ENCODE data around the gene ARHGEF28. TPM values are rescaled to one million over a fixed set of nuclear protein-coding genes. Genes with fewer than 3 reads are reported as not detected.
A peak's percentile ranks its signal among the peaks of the same experiment; 100 is the strongest.

The ARHGEF28 gene
- total RNA-seq, 2 donors from 2014 or later = 7.6 to 8.0 TPM

DNA sequence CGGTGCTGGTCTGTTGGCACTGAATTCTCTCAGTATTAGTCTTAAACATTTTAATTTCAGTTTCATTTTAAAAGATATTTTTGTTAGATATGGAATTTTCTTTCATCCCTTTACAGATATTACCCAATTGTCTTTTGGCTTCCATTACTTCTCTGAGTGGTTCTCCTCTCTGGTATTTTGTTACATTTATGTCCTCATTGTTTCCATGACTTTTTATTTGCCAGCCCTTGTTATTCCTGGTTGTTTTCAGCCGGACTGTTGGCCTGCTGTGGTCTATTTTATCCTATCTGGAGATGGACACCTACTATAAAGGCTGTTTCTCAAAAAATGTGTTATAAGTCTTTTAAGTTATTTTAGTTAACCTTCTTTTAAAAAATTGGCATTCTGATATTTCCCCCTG, 117.2 kb downstream of the ARHGEF28 start:
- no peak for DNase-seq
- no peaks in the 10 kb centered on the region for H3K27me3 ChIP-seq
- peaks cover 6% of the 10 kb centered on the region for H3K4me1 ChIP-seq
- no peak overlapping the region for H3K4me3 ChIP-seq
- no peaks in the 10 kb centered on the region for H3K36me3 ChIP-seq
- no peaks in the 10 kb centered on the region for H3K9me3 ChIP-seq
- TF ChIP-seq, protein P1, sequence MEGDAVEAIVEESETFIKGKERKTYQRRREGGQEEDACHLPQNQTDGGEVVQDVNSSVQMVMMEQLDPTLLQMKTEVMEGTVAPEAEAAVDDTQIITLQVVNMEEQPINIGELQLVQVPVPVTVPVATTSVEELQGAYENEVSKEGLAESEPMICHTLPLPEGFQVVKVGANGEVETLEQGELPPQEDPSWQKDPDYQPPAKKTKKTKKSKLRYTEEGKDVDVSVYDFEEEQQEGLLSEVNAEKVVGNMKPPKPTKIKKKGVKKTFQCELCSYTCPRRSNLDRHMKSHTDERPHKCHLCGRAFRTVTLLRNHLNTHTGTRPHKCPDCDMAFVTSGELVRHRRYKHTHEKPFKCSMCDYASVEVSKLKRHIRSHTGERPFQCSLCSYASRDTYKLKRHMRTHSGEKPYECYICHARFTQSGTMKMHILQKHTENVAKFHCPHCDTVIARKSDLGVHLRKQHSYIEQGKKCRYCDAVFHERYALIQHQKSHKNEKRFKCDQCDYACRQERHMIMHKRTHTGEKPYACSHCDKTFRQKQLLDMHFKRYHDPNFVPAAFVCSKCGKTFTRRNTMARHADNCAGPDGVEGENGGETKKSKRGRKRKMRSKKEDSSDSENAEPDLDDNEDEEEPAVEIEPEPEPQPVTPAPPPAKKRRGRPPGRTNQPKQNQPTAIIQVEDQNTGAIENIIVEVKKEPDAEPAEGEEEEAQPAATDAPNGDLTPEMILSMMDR (IDR thresholded peaks at IDR 0.05) = no peak
- H3K9ac ChIP-seq (ENCODE audit: low read depth in 2 of 2, low read length in 2 of 2) = no peak overlapping the region
- intact Hi-C loops (cut with DNase I) = no loop called here
- no peak overlapping the region for H3K27ac ChIP-seq

DNA sequence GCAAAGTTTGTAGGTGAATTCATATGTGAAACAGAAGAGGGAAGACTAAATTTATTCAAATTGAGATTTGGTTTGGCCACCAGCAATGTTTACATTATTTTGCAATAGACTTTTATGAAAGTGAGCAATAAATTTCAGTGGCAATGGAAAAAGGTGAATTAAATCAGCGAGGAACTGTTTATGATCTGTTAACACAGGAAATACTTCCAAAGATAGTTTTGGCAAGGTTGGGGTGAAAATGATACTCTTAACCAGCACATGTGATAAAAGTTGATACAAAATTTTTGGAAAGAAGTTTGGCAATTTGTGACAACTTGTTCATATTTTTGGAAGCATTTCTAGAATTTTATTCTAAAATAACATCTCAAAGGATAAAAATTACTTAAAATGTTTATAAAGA, 119.8 kb downstream of the ARHGEF28 start:
- H3K9ac ChIP-seq (ENCODE audit: low read depth in 2 of 2, low read length in 2 of 2) = no peak overlapping the region
- no peak for DNase-seq
- no peaks in the 10 kb centered on the region for H3K36me3 ChIP-seq
- no peak overlapping the region for H3K27ac ChIP-seq
- peaks cover 6% of the 10 kb centered on the region for H3K4me1 ChIP-seq
- TF ChIP-seq, protein P1 (IDR thresholded peaks at IDR 0.05) = no peak
- H3K9me3 ChIP-seq = no peaks in the 10 kb centered on the region
- no peaks in the 10 kb centered on the region for H3K27me3 ChIP-seq
- intact Hi-C loops (cut with DNase I) = no loop called here
- H3K4me3 ChIP-seq = no peak overlapping the region

DNA sequence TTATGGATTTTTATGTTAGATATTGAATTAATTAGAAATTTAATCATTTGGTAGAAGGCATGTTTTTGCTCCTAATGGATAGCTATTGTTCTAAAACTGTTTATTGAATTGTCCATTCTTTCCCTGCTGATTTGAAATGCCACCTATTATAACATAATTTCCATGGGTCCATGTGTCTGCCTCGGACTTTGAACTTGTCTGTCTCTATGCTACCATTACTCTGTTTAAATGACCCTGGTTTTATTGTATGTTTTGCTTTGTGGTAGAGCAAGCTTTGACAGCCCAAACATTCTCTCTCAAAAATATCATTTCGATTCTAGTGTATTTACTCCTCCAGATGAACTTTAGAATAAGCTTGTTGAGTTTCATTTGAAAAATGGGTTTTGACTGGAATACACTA, 120.6 kb downstream of the ARHGEF28 start:
- Histone ChIP-seq H3K4me1 (peaks cover 6% of the 10 kb centered on the region), H3K9ac (ENCODE audit: low read depth in 2 of 2, low read length in 2 of 2) (no peak overlapping the region), H3K27me3 (no peaks in the 10 kb centered on the region), H3K4me3 (no peak overlapping the region), H3K9me3 (no peaks in the 10 kb centered on the region), H3K36me3 (no peaks in the 10 kb centered on the region), H3K27ac (no peak overlapping the region)
- intact Hi-C loops (cut with DNase I) = no loop called here
- TF ChIP-seq, protein P1 (IDR thresholded peaks at IDR 0.05) = no peak
- peak; percentile 22 for DNase-seq

DNA sequence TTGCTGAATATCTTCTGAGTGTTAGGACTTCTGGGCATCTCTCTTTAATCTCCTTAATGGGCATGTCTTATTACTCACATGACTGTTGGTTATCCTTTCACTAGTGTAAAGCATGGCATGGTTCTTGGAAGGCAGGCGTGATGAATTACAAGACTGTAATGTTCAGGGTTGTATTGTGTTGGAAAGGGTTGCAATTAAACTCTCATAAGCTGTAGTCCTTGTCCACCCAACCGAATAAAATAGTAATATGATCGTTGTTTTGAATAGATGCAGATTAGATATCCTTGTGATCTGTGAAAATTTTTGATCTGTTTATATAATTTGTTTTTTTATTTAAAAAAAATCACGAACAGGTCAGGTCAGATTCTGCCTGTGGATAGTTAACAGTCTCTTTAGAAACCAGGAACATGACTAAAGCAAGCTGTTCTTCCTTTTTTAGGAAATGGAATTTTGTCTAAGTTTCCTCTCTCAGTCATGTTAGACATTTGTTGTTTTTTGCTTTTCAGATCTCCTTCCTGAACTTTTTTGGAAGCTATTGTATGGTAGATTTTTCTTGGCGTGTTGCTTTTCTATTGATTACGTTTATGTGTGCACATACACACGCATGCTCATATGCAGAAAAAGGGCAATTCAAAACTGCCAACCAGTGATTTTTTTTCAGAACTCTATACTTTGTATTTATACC, 121.8 kb downstream of the ARHGEF28 start:
- intact Hi-C loops (cut with DNase I) = no loop called here
- DNase-seq = no peak
- no peaks in the 10 kb centered on the region for H3K9me3 ChIP-seq
- H3K9ac ChIP-seq (ENCODE audit: low read depth in 2 of 2, low read length in 2 of 2) = no peak overlapping the region
- no peaks in the 10 kb centered on the region for H3K36me3 ChIP-seq
- H3K27me3 ChIP-seq = no peaks in the 10 kb centered on the region
- H3K27ac ChIP-seq = no peak overlapping the region
- TF ChIP-seq, protein P1 (IDR thresholded peaks at IDR 0.05) = no peak
- peaks cover 6% of the 10 kb centered on the region for H3K4me1 ChIP-seq
- H3K4me3 ChIP-seq = no peak overlapping the region

DNA sequence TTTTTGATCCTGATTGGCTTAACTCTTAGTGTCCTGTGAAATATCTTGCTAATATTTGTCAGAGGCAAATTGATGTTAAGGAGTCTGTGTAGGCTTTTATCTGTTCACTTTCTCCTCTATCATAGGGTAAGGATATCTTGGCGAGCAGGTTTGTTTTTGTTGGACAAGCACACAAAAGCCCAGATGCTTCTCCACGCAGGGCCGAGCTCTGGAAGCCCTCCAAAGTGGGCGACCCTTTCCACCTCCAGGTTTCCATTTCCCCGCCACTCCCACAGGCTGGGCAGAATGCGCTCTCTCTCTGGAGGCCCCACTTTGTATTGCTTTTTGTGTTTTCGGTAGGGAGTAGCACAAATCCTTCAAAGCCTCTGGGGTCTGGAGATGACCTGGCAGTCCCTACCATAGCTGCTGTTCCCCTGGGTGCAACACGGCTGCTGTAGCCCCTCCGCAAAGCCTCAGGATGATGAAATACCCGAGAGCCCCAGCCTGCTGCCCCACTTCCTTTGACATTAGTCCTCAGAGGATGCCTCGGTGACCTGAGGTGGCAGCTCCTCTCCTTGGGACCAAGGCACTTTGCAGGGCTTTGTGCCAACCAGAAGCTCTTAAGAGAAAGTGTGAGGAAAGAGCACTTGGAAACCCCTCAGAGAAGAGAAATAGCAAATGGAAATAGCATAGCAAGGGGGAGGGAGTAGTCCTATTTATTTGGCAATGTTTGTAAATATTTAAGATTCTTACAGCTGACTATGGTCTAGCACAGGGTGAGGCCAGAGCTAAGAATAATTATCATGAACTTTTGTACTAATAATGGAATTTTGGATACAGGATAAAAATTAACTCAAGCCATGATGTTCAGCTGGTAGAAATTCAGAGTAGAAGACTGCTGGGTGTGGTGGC, 122.8 kb downstream of the ARHGEF28 start:
- H3K4me3 ChIP-seq = no peak overlapping the region
- intact Hi-C loops (cut with DNase I) = no loop called here

More for the DNA sequence above, 122.8 kb downstream of the ARHGEF28 start:
- Histone ChIP-seq H3K9ac (ENCODE audit: low read depth in 2 of 2, low read length in 2 of 2) (no peak overlapping the region), H3K9me3 (no peaks in the 10 kb centered on the region), H3K4me1 (peaks cover 6% of the 10 kb centered on the region), H3K36me3 (no peaks in the 10 kb centered on the region), H3K27me3 (no peaks in the 10 kb centered on the region), H3K27ac (no peak overlapping the region)
- no peak for DNase-seq
- TF ChIP-seq, protein P1 (IDR thresholded peaks at IDR 0.05) = no peak

All from colonic mucosa (tissue), 4 donors.